Ascending aorta (tissue), 2 donors: ENCODE results near the gene TSHR. TPM values are rescaled to one million over a fixed set of nuclear protein-coding genes. Genes with fewer than 3 reads are reported as not detected.

Experiments used
- DNase-seq, 2 donors: peaks; one replicate each; pipeline ENCODE4 v3.0.0-alpha.2; 2019; ENCODE audit warnings: low spot score in 2 of 2
- H3K27ac ChIP-seq, 2 donors: fragments of 200-600 bp; sonication (generic); one replicate each; pipeline ENCODE4 v1.5.1; 2016 to 2017; ENCODE audit warnings: mild to moderate bottlenecking in 1 of 2
- H3K27me3 ChIP-seq: fragments of 200-600 bp; sonication (generic); one replicate; pipeline ENCODE4 v1.5.1; 2017
- H3K36me3 ChIP-seq, 2 donors: fragments of 200-600 bp; sonication (generic); one replicate each; pipeline ENCODE4 v1.5.1; 2016
- H3K4me1 ChIP-seq, 2 donors: fragments of 200-600 bp; sonication (generic); one replicate each; pipeline ENCODE4 v1.5.1; 2016 to 2017; ENCODE audit warnings: mild to moderate bottlenecking in 1 of 2
- H3K4me3 ChIP-seq, 2 donors: fragments of 200-600 bp; sonication (generic); one replicate each; pipeline ENCODE4 v1.5.1; 2016 to 2017; ENCODE audit warnings: mild to moderate bottlenecking in 1 of 2
- H3K9me3 ChIP-seq, 2 donors: fragments of 200-600 bp; sonication (generic); one replicate each; pipeline ENCODE4 v1.5.1; 2016
- intact Hi-C: fragments of 100-400 bp; cut with DNase I; formaldehyde crosslinking; loops from one replicate; pipeline ENCODE4 v1.15.1; 2023
- total RNA-seq: library from RNA; depleted of rRNA; stranded (reverse); fragments of >200 nt; gene quantifications from one replicate; pipeline ENCODE4 v1.1.0, GENCODE V29; 2016
- TF ChIP-seq, protein P1 (sequence below), 3 experiments: fragments of 200-600 bp in 2 of 3; fragments of 450-650 bp in 1 of 3; sonication (generic) in 2 of 3; IDR thresholded peaks; one replicate each; pipeline ENCODE4 v1.5.1; 2016 to 2019; ENCODE audit warnings: antibody characterized with exemption in 3 of 3, mild to moderate bottlenecking in 1 of 3, moderate library complexity in 1 of 3

Gene TSHR
- total RNA-seq, 1 donor from 2014 or later, result not detected

DNA sequence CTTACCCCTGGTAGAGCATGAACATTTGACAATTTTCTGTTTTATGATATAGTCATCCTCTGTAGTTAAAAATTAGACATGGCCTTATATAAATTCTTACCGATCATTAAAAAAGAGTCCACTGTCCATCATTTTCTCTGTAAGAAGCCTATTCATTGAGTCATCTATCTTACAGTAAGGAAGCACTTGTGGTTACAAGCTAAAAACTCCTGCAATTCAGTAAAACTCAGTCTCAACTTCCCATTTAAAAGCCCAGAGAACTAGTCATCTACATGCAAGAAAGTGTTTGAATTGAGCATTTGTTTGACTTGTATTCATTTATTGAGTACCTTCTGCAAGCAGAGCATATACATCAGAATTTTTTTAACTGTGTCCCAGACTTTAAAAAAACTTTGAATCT lies 202.0 kb downstream of the TSHR start:
- Histone ChIP-seq H3K27me3 (no peaks in the 10 kb centered on the region), H3K9me3 (no peaks in the 10 kb centered on the region), H3K4me1 (no peaks in the 10 kb centered on the region), H3K36me3 (no peaks in the 10 kb centered on the region), H3K4me3 (no peak overlapping the region), H3K27ac (no peak overlapping the region)
- intact Hi-C loops, result no loop called here
- DNase-seq, result no peak
- TF ChIP-seq, protein P1, sequence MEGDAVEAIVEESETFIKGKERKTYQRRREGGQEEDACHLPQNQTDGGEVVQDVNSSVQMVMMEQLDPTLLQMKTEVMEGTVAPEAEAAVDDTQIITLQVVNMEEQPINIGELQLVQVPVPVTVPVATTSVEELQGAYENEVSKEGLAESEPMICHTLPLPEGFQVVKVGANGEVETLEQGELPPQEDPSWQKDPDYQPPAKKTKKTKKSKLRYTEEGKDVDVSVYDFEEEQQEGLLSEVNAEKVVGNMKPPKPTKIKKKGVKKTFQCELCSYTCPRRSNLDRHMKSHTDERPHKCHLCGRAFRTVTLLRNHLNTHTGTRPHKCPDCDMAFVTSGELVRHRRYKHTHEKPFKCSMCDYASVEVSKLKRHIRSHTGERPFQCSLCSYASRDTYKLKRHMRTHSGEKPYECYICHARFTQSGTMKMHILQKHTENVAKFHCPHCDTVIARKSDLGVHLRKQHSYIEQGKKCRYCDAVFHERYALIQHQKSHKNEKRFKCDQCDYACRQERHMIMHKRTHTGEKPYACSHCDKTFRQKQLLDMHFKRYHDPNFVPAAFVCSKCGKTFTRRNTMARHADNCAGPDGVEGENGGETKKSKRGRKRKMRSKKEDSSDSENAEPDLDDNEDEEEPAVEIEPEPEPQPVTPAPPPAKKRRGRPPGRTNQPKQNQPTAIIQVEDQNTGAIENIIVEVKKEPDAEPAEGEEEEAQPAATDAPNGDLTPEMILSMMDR (IDR thresholded peaks at IDR 0.05), result no peak

GRCh38 chr14:81161088-81161487 lies 205.7 kb downstream of the TSHR start:
- H3K27me3 ChIP-seq, result no peaks in the 10 kb centered on the region
- no peaks in the 10 kb centered on the region for H3K4me1 ChIP-seq
- H3K36me3 ChIP-seq, result no peaks in the 10 kb centered on the region
- no peak overlapping the region for H3K27ac ChIP-seq
- no peaks in the 10 kb centered on the region for H3K9me3 ChIP-seq
- TF ChIP-seq, protein P1 (IDR thresholded peaks at IDR 0.05), result no peak
- no peak overlapping the region for H3K4me3 ChIP-seq
- intact Hi-C loops, result no loop called here
- no peak for DNase-seq

- intact Hi-C loops, result no loop called here
- H3K4me3 ChIP-seq, result no peak overlapping the region
- H3K36me3 ChIP-seq, result no peaks in the 10 kb centered on the region
- H3K27ac ChIP-seq, result no peak overlapping the region
- no peak for DNase-seq
- no peaks in the 10 kb centered on the region for H3K27me3 ChIP-seq
- H3K4me1 ChIP-seq, result no peaks in the 10 kb centered on the region
- TF ChIP-seq, protein P1 (IDR thresholded peaks at IDR 0.05), result no peak
- no peaks in the 10 kb centered on the region for H3K9me3 ChIP-seq
These were observed 206.3 kb downstream of the TSHR start for GRCh38 chr14:81161749-81162148.

DNA sequence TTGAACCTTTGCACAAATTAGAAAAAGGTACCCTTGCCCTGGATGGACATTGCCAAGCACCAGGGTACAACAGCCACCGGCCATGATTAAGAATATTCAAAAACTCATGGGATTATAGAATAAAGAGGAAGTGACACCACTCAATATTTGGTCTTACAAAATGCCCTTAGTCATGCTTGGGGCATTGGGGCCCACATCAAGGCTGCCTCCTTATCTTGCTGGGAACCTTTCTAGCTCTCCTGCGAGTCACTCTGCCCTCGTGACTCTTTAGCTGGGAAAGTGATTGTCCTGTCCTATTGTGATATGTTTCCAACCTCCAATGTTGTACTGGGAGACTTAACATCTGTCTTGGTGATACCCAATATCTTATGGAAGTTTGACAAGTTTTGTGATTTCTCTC lies 207.5 kb downstream of the TSHR start:
- no peak for DNase-seq
- no peaks in the 10 kb centered on the region for H3K36me3 ChIP-seq
- TF ChIP-seq, protein P1 (IDR thresholded peaks at IDR 0.05), result no peak
- H3K4me1 ChIP-seq, result no peaks in the 10 kb centered on the region
- no peak overlapping the region for H3K4me3 ChIP-seq
- no peak overlapping the region for H3K27ac ChIP-seq
- H3K9me3 ChIP-seq, result no peaks in the 10 kb centered on the region
- no peaks in the 10 kb centered on the region for H3K27me3 ChIP-seq
- intact Hi-C loops, result no loop called here

DNA sequence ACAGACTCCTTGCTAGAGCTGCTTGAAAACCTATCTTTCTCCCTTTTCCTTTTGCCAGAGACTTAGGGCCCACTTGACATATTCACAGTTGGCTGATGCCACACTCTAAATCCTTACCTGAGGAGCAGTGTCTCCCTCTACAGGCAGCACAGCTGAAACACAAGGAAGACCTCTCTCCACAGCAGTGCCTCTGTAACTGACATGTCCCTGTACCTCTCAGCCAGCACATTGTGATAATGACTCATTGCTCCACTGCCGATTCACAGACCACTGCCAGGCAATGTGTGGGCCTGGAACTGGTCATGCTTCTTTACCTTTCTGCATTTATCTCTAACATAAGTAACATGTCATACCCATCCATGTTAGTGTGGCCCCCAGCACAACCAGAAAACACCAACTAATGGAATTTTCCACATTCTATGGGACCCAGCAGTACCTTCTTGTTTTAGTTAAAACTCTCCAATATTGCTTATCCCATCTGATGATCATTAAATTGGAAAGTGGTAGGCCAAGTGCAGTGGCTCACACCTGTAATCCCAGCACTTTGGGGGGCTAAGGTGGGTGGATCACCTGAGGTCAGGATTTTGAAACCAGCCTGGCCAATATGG lies 208.8 kb downstream of the TSHR start:
- H3K4me1 ChIP-seq, result peaks cover 0 to 1% of the 10 kb centered on the region in 2 donors
- no peaks in the 10 kb centered on the region for H3K9me3 ChIP-seq
- H3K36me3 ChIP-seq, result no peaks in the 10 kb centered on the region
- intact Hi-C loops, result no loop called here
- no peak overlapping the region for H3K27ac ChIP-seq
- TF ChIP-seq, protein P1 (IDR thresholded peaks at IDR 0.05), result peak in 2 of 3 experiments; percentile 16
- H3K4me3 ChIP-seq, result no peak overlapping the region
- no peak for DNase-seq
- H3K27me3 ChIP-seq, result no peaks in the 10 kb centered on the region

DNA sequence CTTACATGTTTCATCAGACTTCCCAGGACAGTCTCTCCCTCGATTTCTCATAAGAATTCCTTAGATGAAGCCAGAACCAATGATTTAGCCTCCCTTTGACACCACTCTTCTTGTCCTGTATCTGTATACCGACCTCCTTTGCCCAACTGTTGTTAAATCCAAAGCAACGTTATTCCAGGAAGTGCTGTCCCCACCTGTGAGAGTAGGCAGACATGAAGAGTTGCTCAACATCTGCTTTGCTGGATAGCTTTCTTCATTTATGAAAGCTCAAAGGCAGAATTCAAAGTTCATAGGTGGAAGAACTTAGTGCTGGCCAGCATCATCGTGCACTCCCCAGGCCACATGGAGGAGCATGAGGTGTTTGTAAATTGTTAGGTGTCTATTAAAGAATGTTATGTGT lies 209.8 kb downstream of the TSHR start:
- no peaks in the 10 kb centered on the region for H3K36me3 ChIP-seq
- intact Hi-C loops, result no loop called here

More for the DNA sequence above, 209.8 kb downstream of the TSHR start:
- no peak overlapping the region for H3K4me3 ChIP-seq
- H3K4me1 ChIP-seq, result peaks cover 0 to 10% of the 10 kb centered on the region in 2 donors
- no peak for DNase-seq
- no peaks in the 10 kb centered on the region for H3K27me3 ChIP-seq
- TF ChIP-seq, protein P1 (IDR thresholded peaks at IDR 0.05), result no peak
- no peak overlapping the region for H3K27ac ChIP-seq
- no peaks in the 10 kb centered on the region for H3K9me3 ChIP-seq
